ENCODE results near the gene PHIP. TPM values are rescaled to one million over a fixed set of nuclear protein-coding genes. Genes with fewer than 3 reads are reported as not detected.

The PHIP gene
- total RNA-seq, 1 experiment from 2014 or later: 21.2 TPM

DNA sequence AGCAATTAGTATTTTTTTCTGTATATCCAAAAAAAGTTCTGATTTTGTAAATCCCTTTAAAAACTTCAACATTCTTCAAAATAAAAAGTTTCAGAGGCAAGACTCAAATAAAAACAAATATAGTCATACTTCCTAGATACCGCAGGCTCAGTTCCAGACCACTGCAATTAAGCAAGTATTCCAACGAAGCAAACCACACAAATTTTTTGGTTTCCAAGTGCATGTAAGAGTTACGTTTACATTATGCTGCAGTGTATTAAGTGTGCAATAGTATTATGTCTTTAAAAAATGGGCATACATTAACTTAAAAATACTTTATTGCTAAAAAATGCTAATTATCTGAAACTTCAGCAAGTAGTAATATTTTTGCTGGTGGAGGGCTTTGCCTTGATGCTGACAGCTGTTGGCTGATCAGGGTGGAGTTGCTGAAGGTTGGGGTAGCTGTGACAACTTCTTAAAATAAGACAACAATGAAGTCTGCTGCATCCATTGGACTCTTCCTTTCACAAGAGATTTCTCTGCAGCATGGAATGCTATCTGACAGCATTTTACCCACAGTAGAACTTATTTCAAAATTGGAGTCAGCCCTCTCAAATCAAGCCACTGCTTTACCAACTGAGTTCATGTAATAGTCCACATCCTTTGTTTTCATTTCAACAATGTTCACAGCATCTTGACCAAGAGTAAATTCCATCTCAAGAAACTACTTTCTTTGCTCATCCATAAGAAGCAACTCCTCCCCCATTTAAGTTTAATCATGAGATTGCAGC, 46.0 kb downstream of the PHIP start:
- BruUV-seq (replicated peaks): no TSS peak
- Histone ChIP-seq H3K27me3 (ENCODE audit: low read length) (no peaks in the 10 kb centered on the region), H3K4me2 (ENCODE audit: low read length) (no peak overlapping the region), H3K4me3 (ENCODE audit: low read length) (no peak overlapping the region), H4K20me1 (ENCODE audit: low read length) (0 out of 2 replicates have a peak, but pooled peaks cover 6% of the 10 kb centered on the region), H3K9ac (ENCODE audit: low read length) (no peak overlapping the region), H3K9me3 (ENCODE audit: low read length) (no peaks in the 10 kb centered on the region), H3K27ac (ENCODE audit: low read length) (no peak overlapping the region), H2AFZ (ENCODE audit: low read length) (no peak overlapping the region), H3K4me1 (ENCODE audit: insufficient read depth, low read length) (no peaks in the 10 kb centered on the region), H3K79me2 (ENCODE audit: low read length) (peaks cover 9% of the 10 kb centered on the region; the same call in 1 of the 2 replicates), H3F3A (ENCODE audit: low read length, unreplicated experiment) (no peaks in the 10 kb centered on the region), H3K36me3 (ENCODE audit: low read depth, low read length) (peaks cover 14% of the 10 kb centered on the region), H3K9me2 (replicated peaks; ENCODE audit: low read length) (no peaks in the 10 kb centered on the region)
- intact Hi-C loops (cut with micrococcal nuclease): no loop called here
- CTCF ChIA-PET: no interaction called here
- ATAC-seq: no peak
- DNase-seq: no peak
- POLR2A ChIA-PET (ENCODE audit: unreplicated experiment): no interaction called here
- TF ChIP-seq, protein P1, sequence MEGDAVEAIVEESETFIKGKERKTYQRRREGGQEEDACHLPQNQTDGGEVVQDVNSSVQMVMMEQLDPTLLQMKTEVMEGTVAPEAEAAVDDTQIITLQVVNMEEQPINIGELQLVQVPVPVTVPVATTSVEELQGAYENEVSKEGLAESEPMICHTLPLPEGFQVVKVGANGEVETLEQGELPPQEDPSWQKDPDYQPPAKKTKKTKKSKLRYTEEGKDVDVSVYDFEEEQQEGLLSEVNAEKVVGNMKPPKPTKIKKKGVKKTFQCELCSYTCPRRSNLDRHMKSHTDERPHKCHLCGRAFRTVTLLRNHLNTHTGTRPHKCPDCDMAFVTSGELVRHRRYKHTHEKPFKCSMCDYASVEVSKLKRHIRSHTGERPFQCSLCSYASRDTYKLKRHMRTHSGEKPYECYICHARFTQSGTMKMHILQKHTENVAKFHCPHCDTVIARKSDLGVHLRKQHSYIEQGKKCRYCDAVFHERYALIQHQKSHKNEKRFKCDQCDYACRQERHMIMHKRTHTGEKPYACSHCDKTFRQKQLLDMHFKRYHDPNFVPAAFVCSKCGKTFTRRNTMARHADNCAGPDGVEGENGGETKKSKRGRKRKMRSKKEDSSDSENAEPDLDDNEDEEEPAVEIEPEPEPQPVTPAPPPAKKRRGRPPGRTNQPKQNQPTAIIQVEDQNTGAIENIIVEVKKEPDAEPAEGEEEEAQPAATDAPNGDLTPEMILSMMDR (conservative IDR thresholded peaks at IDR 0.05; ENCODE audit: low read depth, low read length): no peak
- no peak for TF ChIP-seq EZH2 (IDR thresholded peaks at IDR 0.05; ENCODE audit: low read length, unreplicated experiment)
- TF ChIP-seq EZH2phosphoT487 (IDR thresholded peaks at IDR 0.05; ENCODE audit: borderline replicate concordance, low read length): no peak

DNA sequence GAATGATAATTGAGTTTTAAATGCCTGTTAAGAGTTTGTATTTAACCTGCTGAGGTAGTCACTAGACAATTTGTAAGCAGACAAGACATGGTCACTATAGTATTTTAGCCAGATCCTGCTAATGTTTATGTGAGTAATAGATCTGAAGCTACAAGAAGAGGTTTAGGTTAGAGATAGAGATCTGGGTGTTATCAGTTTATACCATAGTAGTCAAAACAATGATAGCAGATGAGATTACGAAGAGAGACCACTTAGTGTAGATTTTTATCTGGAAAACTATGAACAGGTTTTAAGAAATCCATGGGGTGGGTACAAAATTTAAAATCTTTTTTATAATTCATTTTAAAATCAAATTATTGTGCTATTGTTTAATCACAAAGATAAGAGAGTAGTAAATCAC, 47.5 kb downstream of the PHIP start:
- DNase-seq (no peak), ATAC-seq (no peak)
- Histone ChIP-seq H3K9me3 (ENCODE audit: low read length) (no peaks in the 10 kb centered on the region), H2AFZ (ENCODE audit: low read length) (no peak overlapping the region), H4K20me1 (ENCODE audit: low read length) (0 out of 2 replicates have a peak, but pooled peaks cover 6% of the 10 kb centered on the region), H3K9ac (ENCODE audit: low read length) (no peak overlapping the region), H3K9me2 (replicated peaks; ENCODE audit: low read length) (no peaks in the 10 kb centered on the region), H3K79me2 (ENCODE audit: low read length) (0 out of 2 replicates have a peak, but pooled peaks cover 9% of the 10 kb centered on the region), H3K4me2 (ENCODE audit: low read length) (no peak overlapping the region), H3F3A (ENCODE audit: low read length, unreplicated experiment) (no peaks in the 10 kb centered on the region), H3K27me3 (ENCODE audit: low read length) (no peaks in the 10 kb centered on the region), H3K4me1 (ENCODE audit: insufficient read depth, low read length) (no peaks in the 10 kb centered on the region), H3K4me3 (ENCODE audit: low read length) (no peak overlapping the region), H3K27ac (ENCODE audit: low read length) (no peak overlapping the region), H3K36me3 (ENCODE audit: low read depth, low read length) (peaks cover 14% of the 10 kb centered on the region; the same call in 1 of the 2 replicates)
- ChIA-PET CTCF (no interaction called here), POLR2A (ENCODE audit: unreplicated experiment) (no interaction called here)
- intact Hi-C loops (cut with micrococcal nuclease): no loop called here
- BruUV-seq (replicated peaks): no TSS peak
- TF ChIP-seq EZH2phosphoT487 (IDR thresholded peaks at IDR 0.05; ENCODE audit: borderline replicate concordance, low read length) (no peak), EZH2 (IDR thresholded peaks at IDR 0.05; ENCODE audit: low read length, unreplicated experiment) (no peak)
- TF ChIP-seq, protein P1 (conservative IDR thresholded peaks at IDR 0.05; ENCODE audit: low read depth, low read length): no peak

DNA sequence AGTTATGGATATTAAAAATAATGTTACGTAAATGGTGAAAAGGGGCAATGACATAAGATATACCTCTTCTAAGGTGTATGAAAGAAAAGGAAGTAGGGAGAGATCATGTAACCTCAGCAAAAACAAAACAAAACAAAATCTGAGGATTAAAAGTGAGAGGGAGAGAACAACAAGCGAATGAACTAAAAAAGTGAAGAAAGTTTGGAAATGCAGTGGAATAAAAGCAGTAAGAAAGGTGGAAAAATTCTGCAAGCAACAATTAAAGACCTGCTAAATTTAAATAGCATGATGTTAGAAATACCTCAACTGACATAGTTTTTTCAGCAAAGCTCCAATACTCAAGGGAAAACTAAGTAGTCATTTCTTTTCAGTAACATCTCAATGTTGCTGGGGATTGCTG, 48.0 kb downstream of the PHIP start:
- ChIA-PET POLR2A (ENCODE audit: unreplicated experiment) (no interaction called here), CTCF (no interaction called here)
- Histone ChIP-seq H3K36me3 (ENCODE audit: low read depth, low read length) (peaks cover 14% of the 10 kb centered on the region; the same call in 1 of the 2 replicates), H3K9me3 (ENCODE audit: low read length) (no peaks in the 10 kb centered on the region), H3K4me1 (ENCODE audit: insufficient read depth, low read length) (no peaks in the 10 kb centered on the region), H3K27me3 (ENCODE audit: low read length) (no peaks in the 10 kb centered on the region), H3F3A (ENCODE audit: low read length, unreplicated experiment) (no peaks in the 10 kb centered on the region), H4K20me1 (ENCODE audit: low read length) (0 out of 2 replicates have a peak, but pooled peaks cover 6% of the 10 kb centered on the region), H2AFZ (ENCODE audit: low read length) (no peak overlapping the region), H3K9ac (ENCODE audit: low read length) (no peak overlapping the region), H3K79me2 (ENCODE audit: low read length) (0 out of 2 replicates have a peak, but pooled peaks cover 9% of the 10 kb centered on the region), H3K9me2 (replicated peaks; ENCODE audit: low read length) (no peaks in the 10 kb centered on the region), H3K27ac (ENCODE audit: low read length) (no peak overlapping the region), H3K4me3 (ENCODE audit: low read length) (no peak overlapping the region), H3K4me2 (ENCODE audit: low read length) (no peak overlapping the region)
- no peak for ATAC-seq
- no peak for DNase-seq
- no TSS peak for BruUV-seq (replicated peaks)
- intact Hi-C loops (cut with micrococcal nuclease): no loop called here
- no peak for TF ChIP-seq EZH2phosphoT487 (IDR thresholded peaks at IDR 0.05; ENCODE audit: borderline replicate concordance, low read length)
- TF ChIP-seq EZH2 (IDR thresholded peaks at IDR 0.05; ENCODE audit: low read length, unreplicated experiment): no peak
- TF ChIP-seq, protein P1 (conservative IDR thresholded peaks at IDR 0.05; ENCODE audit: low read depth, low read length): no peak

Data from PC-3 (cell line).